HAP-1 (cell line): ENCODE results near the gene TWIST2.

ENCODE experiments used
- DNase-seq, 2 experiments: peaks; one replicate each; pipeline ENCODE4 v3.0.0-alpha.2; 2016 to 2020; ENCODE audit warnings: low spot score in 2 of 2
- H3K27me3 ChIP-seq: fragments of 250-450 bp; sonication (Bioruptor Pico); 2 replicates; pipeline ENCODE4 v1.5.1; 2020; ENCODE audit warnings: low read depth, mild to moderate bottlenecking, moderate library complexity
- H3K36me3 ChIP-seq: fragments of 250-450 bp; sonication (Bioruptor Pico); replicated peaks from 2 replicates; pipeline ENCODE4 v1.5.1; 2020; ENCODE audit warnings: mild to moderate bottlenecking
- H3K4me1 ChIP-seq: fragments of 250-450 bp; sonication (Bioruptor Pico); 2 replicates; pipeline ENCODE4 v1.5.1; 2020; ENCODE audit warnings: mild to moderate bottlenecking
- H3K4me3 ChIP-seq: fragments of 250-450 bp; sonication (Bioruptor Pico); 2 replicates; pipeline ENCODE4 v1.5.1; 2020; ENCODE audit warnings: mild to moderate bottlenecking, moderate library complexity
- H3K9me3 ChIP-seq: fragments of 250-450 bp; sonication (Bioruptor Pico); 2 replicates; pipeline ENCODE4 v1.5.1; 2020; ENCODE audit warnings: mild to moderate bottlenecking, moderate library complexity
- in situ Hi-C: fragments of 300-500 bp; cut with MboI; formaldehyde crosslinking; loops from 3 replicates; pipeline ENCODE4 v1.14.3; 2020; ENCODE audit warnings: low sequenced_read_pairs, inconsistent platforms, mixed read lengths

The TWIST2 gene

DNA sequence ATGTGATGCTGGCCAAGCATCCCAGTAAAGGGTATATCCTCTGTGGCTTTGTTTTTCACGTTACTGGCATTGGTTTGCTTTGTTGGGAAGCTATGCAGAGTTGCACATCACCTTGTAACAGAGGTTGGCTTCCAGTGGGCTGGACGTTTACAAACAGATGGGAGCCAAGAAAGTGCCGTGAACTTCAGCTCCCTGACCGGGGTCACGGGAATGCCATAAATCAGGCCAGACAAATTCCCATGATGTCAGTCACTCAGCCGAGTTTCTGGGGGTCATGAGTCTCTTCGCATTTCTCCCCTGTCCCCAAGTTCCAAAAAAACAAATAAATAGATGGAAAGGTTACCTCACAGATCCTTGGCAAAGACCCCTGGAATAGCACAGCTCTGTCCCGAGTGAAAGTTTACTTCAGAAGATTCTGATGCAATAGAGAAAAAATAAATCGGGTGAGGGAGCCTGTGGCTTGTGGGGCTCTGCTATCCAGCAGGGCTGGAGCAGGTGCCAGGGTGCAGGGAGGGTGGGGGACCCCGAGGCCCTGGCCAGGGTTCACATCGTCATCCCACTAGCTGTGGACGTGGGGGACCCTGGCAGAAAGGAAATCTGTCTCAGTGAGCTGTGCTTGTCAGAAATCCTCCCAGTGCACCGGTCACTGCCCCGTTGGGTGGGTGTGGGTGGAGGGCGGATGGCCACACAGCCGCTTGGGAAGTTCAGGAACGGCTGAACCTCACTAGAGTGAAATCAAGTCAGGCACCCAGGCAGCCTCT is 27.8 kb downstream of the TWIST2 start:
- no peak for DNase-seq
- H3K4me3 ChIP-seq = no peak overlapping the region
- no peaks in the 10 kb centered on the region for H3K36me3 ChIP-seq
- H3K4me1 ChIP-seq = no peaks in the 10 kb centered on the region
- no peaks in the 10 kb centered on the region for H3K27me3 ChIP-seq
- H3K9me3 ChIP-seq = no peaks in the 10 kb centered on the region
- in situ Hi-C loops = no loop called here

DNA sequence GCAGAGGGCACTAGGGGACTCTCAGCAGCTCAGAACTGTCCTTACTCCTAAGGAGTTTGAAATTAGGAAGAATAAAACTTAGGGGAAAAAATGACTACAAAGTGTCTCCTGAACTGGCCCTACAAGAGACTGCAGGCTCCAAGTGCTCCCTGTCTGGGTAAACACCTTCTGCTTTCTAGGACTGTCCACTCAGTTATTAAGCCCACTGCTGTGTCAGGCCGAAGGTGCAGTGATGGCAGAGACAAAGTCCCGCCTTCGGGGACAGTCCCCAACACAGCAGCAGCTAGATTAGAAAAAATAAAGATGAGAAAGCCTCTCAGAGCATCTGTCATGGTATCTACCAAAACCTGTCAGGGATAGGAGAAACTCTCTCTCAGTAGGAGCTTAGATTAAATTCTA is 28.3 kb downstream of the TWIST2 start:
- H3K9me3 ChIP-seq = no peaks in the 10 kb centered on the region
- DNase-seq = no peak
- in situ Hi-C loops = no loop called here
- H3K4me3 ChIP-seq = no peak overlapping the region
- H3K36me3 ChIP-seq = no peaks in the 10 kb centered on the region
- no peaks in the 10 kb centered on the region for H3K27me3 ChIP-seq
- no peaks in the 10 kb centered on the region for H3K4me1 ChIP-seq

DNA sequence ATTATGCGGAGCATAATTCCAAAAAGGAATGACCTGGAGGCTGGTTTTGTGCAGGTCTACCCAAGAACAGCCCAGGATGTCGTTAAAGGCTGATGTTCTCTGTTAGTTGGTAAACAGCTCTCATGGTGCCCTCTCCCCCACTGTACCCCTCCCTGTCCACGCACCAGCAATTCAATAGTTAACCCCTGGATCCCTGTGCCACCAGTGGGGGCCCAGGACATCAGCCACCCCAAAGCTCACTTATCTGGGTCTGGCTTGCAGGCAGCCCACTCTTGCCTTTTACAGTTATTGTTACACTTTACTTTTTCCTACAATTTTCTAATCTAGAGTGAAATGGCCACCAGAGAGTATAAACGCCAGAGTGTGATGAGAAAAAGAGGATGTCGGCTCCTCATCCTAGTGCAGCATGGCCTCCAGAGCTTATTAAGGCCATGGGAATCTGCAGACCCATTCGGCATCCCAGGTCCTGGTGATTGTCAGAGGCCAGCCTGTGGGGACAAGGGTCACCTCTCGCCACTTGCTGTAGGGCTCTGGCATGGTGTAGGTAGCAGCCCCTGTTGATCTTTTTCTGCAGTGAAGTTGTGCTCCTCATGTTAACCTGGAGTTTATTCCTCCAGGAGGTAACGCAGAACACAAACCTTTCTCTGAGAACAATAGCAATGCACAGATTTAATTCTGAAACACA is 30.3 kb downstream of the TWIST2 start:
- Histone ChIP-seq H3K27me3 (no peaks in the 10 kb centered on the region), H3K9me3 (no peaks in the 10 kb centered on the region), H3K4me3 (no peak overlapping the region), H3K36me3 (no peaks in the 10 kb centered on the region), H3K4me1 (no peaks in the 10 kb centered on the region)
- DNase-seq = no peak
- in situ Hi-C loops = no loop called here

DNA sequence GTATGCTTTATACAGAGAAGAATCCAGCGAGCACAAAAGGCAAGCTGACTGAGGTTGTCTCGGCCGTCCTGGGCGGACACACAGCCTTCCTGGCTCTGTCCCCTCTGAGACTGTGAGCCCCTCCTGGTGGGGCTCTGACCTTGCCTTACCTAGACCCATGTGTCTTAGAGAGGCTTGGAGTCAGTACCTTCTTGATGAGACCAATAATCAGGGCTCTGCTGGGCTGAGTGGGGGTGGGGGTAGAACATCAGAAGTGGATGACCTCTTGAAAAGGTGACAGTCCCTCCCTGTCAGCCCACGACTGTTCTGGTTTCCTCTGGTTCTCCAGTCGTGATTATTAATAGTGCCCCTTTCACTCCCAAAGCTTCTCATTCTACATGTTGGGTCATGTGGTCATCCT is 31.2 kb downstream of the TWIST2 start:
- Histone ChIP-seq H3K4me1 (no peaks in the 10 kb centered on the region), H3K9me3 (no peaks in the 10 kb centered on the region), H3K4me3 (no peak overlapping the region), H3K27me3 (no peaks in the 10 kb centered on the region), H3K36me3 (no peaks in the 10 kb centered on the region)
- in situ Hi-C loops = no loop called here
- no peak for DNase-seq

DNA sequence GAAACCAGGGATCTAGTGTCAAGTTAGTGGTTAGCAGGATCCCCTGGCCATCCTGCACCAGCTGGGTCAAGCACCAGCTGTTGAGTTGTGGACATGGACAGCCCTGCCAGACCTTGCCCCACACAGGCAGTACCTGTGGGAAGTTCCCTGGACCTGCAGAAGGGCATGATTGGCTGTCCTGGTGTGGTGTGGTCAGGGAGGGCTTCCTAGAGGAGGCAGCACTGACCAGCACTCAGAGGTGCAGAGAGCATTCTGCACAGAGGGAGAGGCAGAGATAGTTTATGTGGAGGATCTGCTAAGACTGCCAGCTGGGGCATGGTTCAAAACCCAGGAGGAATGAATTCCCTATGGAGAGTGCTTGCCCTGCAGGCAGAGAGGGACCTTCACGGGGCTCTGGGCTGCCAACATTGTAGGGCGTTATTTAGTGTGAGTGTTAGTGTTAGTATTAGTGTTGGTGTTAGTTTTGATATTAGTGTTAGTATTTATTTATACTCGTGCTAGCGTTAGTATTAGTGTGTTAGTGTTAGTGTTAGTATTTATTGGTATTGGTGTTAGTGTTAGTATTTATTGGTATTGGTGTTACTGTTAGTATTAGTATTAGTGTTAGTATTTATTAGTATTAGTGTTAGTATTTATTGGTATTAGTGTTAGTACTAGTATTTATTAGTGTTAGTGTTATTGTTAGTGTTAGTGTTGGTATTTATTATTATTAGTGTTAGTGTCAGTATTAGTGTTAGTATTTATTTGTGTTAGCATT is 31.9 kb downstream of the TWIST2 start:
- H3K9me3 ChIP-seq = no peaks in the 10 kb centered on the region
- no peak overlapping the region for H3K4me3 ChIP-seq
- H3K27me3 ChIP-seq = no peaks in the 10 kb centered on the region
- no peaks in the 10 kb centered on the region for H3K4me1 ChIP-seq
- in situ Hi-C loops = no loop called here
- DNase-seq = no peak
- H3K36me3 ChIP-seq = no peaks in the 10 kb centered on the region

DNA sequence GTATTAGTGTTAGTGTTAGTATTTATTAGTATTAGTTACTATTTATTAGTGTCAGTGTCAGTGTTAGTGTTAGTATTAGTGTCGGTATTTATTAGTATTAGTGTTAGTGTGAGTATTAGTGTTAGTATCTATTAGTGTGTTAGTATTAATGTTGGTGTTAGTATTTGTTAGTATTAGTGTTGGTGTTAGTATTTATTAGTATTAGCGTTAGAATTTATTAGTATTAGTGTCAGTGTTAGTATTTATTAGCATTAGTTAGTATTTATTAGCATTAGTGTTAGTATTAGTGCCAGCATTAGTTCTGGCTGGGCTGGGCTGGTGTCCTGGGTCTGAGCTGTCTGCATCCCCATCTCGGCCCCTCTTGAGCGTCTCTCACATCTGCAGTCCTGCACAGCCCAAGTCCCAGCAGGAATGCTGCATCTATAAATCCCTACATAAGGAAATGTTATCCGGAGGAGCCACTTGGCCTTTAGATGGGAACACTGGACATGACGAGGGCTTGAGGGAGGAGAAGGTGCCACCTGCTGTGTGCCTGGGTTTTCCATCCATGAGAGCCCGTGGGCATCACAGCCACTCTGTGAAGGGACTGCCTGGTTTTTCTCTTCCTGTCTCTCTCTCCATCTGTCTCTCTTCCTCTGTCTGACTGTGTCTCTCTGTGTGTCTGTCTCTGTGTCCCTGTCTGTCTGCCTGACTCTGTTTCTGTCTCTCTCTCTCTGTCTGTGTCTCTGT is 33.6 kb downstream of the TWIST2 start:
- H3K36me3 ChIP-seq = no peaks in the 10 kb centered on the region
- H3K4me3 ChIP-seq = no peak overlapping the region
- H3K27me3 ChIP-seq = no peaks in the 10 kb centered on the region
- no peaks in the 10 kb centered on the region for H3K4me1 ChIP-seq
- DNase-seq = no peak
- no peaks in the 10 kb centered on the region for H3K9me3 ChIP-seq
- in situ Hi-C loops = no loop called here

DNA sequence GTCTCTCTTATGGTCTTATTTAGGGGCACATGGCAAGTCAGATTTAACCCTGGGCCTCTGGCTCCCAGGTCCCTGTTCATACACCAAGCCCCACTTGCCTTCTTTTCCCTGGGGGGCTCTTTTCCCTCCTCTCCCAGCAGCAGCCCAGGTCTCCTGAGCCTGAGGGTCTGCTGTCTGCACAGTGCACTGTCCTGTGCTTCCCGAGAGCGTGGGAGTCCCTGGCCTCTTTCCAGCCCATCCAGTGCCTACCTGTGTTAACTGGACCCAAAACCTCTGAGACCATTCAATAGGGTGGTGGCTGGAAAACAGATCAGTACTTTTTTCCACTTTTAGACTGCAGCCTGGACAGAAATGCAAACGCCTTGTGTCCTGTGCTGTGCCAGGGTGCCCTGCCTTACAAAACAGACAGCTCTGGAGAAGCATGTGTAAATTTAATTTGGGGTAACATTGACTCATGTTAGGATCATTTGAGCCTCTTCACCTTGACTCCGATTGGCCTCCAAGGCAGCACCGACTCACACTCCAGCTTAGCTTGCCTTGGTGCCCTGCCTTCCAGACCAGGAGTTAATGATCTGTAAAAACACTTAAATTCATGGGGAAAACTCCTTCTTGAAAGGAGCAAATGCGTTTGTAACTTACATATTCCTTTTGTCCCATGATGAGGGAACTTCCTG is 34.3 kb downstream of the TWIST2 start:
- Histone ChIP-seq H3K27me3 (no peaks in the 10 kb centered on the region), H3K4me3 (no peak overlapping the region), H3K9me3 (no peaks in the 10 kb centered on the region), H3K4me1 (no peaks in the 10 kb centered on the region), H3K36me3 (no peaks in the 10 kb centered on the region)
- no peak for DNase-seq
- in situ Hi-C loops = no loop called here

DNA sequence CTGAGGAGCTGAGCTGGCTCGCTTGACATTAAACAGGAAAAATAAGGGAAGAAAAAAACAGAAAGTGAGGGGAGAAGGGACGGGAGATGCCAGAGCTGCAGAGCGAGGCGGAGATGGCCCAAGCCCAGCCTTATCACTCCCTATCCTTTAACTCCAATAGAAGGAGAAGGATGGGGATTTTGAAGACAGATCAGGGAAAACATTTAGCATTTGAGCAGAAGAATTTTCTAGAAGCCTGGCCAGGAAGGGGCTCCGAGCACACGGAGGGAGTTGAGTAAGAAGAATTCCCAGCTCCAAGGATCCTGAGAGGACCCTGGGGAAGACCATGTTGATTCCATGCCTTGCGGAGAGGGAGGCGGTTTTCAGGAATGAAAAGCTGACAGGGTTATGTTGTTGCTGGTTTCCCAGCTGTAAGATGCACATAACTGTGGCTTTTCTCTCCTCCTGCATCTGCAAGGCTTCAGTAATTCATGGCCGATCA is 35.6 kb downstream of the TWIST2 start:
- in situ Hi-C loops = no loop called here
- no peak for DNase-seq
- H3K36me3 ChIP-seq = no peaks in the 10 kb centered on the region
- peaks cover 3% of the 10 kb centered on the region; the same call in 1 of the 2 replicates for H3K27me3 ChIP-seq
- H3K4me1 ChIP-seq = no peaks in the 10 kb centered on the region
- H3K4me3 ChIP-seq = no peak overlapping the region
- no peaks in the 10 kb centered on the region for H3K9me3 ChIP-seq

DNA sequence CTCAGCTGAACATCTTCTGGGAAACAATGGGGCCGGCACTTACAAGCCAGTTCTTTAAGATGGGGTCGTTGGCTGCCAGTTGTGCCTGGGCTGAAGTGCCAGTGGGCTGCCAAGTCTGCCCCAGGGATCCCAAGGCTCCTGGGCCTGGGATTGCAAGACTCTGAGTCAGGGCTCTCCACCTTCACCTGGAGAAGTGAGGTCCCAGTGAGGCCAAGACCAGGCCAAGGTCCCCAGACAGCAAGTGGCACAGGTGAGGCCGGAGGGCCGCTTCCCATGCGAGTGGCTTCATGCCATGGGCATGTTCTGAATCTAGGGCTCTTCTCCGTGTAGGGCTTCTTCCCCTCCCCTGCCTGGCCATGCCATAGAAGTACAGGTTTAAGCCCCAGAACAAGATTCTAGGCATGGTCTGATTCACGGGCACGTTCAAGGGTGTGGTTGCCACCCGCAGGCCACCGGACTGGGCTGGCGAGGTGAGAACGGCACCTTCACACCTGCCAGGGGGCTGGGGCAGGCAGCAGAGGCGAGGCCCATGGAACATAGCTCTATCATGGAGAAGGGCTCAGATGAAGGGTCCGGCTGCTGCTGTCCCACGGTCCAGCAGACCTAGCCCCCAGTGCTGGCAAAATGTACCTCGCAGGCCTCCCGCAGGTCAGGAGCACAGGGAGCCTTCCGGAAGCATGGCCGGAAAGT is 36.4 kb downstream of the TWIST2 start:
- in situ Hi-C loops = no loop called here
- no peak for DNase-seq
- Histone ChIP-seq H3K4me1 (no peaks in the 10 kb centered on the region), H3K9me3 (no peaks in the 10 kb centered on the region), H3K36me3 (no peaks in the 10 kb centered on the region), H3K27me3 (peaks cover 3% of the 10 kb centered on the region; the same call in 1 of the 2 replicates), H3K4me3 (no peak overlapping the region)

DNA sequence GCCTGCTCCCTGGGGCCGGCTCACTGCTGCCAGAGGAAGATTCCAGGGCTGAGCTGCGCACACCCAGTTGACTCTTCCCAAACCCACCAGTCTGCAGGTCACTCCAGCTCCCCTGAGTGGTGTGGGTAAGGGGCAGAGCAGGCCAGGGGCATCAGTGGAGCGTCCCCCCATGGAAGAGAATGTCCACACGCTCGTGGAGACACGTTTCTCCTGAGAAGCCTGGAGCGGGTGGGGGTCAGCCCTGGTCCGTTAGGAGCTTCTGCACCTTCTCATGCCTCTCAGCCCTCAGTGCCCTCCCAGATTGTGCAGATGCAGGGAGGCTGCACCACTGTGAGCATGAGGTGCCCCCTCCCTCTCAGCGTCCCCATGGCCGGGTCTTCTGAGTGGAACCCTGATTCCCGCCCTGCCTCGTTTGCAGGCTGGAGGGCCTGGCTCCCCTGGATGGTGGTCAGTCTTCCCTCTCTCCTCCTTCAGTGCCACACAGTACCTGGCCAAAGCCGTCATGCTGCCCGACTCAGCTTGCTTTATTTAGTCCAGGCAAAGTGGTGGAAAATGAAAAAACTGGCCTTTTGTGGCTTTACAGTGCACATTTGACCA is 37.0 kb downstream of the TWIST2 start:
- Histone ChIP-seq H3K4me3 (no peak overlapping the region), H3K27me3 (peaks cover 3% of the 10 kb centered on the region; the same call in 1 of the 2 replicates), H3K4me1 (no peaks in the 10 kb centered on the region), H3K36me3 (no peaks in the 10 kb centered on the region), H3K9me3 (no peaks in the 10 kb centered on the region)
- DNase-seq = no peak
- in situ Hi-C loops = no loop called here

DNA sequence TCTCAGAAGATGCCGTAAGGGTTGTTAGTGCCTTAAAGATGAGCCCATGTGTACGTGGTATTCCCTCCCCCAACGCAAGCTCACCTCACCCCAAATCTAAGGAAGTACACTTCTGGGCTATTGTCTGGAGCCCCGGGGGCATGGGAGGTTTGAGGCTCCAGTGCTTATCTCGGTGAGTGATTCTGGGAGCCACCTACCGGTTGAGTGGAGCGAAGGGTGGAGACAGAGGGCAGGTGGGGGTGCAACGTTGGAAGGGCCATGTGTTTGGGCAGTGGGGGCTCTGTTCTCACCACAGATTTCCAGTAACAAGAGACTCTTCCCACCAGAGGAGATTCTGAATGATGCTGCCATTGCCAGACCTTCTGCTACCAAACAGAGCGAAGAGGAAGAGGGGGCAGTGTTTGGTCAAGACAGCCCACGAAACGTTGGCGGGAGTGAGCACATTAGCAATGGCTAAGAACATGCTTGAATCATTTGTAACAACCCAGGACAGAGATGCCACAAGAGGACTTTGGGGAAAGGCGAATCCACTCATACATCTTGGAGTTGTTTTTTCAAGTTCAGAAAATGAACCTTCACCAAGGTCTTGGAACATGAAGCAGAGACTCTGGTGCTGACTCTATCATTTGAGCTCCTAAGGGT is 38.7 kb downstream of the TWIST2 start:
- H3K9me3 ChIP-seq = no peaks in the 10 kb centered on the region
- H3K27me3 ChIP-seq = peaks cover 3% of the 10 kb centered on the region; the same call in 1 of the 2 replicates
- no peak for DNase-seq
- in situ Hi-C loops = no loop called here
- no peaks in the 10 kb centered on the region for H3K36me3 ChIP-seq
- H3K4me1 ChIP-seq = no peaks in the 10 kb centered on the region
- H3K4me3 ChIP-seq = no peak overlapping the region

DNA sequence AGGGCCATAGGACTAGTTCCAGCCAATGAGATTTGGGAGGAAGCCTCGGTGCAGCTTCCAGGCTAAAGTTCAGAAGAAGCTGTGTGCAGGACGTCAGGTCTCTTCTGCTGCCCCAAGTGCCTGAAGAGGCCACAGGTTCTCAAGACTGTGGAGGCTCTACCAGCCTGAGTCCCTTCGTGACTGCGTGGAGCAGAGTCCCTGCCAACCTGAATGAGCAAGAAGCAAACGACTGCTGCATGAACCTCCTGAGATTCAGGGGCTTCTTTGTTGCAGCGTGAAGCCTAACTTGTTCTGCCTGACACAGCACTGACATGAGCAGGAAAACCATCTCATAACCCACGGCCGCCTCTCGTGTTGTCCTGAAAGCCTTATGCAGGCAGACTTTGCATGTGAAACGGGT is 39.7 kb downstream of the TWIST2 start:
- in situ Hi-C loops = no loop called here
- no peaks in the 10 kb centered on the region for H3K4me1 ChIP-seq
- peaks cover 3% of the 10 kb centered on the region; the same call in 1 of the 2 replicates for H3K27me3 ChIP-seq
- H3K4me3 ChIP-seq = no peak overlapping the region
- no peak for DNase-seq
- no peaks in the 10 kb centered on the region for H3K9me3 ChIP-seq
- no peaks in the 10 kb centered on the region for H3K36me3 ChIP-seq
